Fibroblast of skin of left quadriceps (primary cell): ENCODE data around the gene C5orf47.

Experiments used
- DNase-seq, 2 experiments: peaks; one replicate each; pipeline ENCODE4 v3.0.0-alpha.2; 2013; ENCODE audit warnings: low read depth in 2 of 2

Gene C5orf47

GRCh38 chr5:173970878-173971650, 17.9 kb upstream of the C5orf47 start:
- DNase-seq, result no peak

DNA sequence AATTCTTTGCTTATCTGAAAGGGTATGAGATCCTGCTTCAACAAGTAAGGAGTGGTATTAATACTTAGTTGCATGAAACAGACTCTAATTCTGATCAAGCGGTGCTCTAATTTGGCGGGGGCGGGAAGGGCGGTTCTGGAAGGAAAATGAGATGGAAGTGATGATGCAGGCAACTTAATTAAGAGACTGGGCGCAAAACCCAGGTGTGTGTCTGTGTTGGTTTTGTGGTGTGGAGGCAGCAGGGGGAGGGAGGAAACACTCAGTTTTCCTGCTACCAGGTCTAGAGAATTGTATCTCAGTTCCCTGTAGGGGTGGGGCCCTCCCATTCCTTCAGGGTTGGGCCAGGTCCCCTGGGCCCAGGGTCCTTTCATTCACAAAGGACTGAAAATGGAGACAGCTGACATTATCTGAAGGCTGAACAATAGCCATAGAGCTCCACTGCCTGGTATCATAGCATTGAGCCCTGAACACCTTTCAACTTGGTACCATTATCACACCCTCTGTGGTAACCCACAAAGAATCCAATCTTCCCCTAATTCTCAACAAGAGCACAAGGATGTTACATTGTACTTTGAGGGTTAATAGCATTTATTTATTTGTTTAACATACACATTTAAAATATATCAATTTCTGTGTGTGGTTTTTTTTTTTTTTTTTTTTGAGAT, 17.2 kb upstream of the C5orf47 start:
- DNase-seq, result no peak

DNA sequence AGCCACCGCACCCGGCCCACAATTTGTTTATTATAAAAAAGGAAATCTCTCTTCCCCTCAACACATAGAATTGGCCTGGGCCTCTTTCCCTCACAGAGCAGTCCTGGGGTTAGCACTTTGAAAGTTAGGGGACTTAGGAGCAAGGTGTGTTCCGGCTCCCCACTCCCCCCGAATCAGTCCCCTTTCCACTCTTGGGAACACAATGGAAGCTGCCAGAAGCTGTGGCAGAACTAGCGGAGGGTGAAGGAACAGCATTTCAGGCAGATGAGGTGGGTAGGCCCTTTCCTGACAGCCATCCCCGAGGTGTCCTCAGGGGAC, 16.4 kb upstream of the C5orf47 start:
- no peak for DNase-seq

DNA sequence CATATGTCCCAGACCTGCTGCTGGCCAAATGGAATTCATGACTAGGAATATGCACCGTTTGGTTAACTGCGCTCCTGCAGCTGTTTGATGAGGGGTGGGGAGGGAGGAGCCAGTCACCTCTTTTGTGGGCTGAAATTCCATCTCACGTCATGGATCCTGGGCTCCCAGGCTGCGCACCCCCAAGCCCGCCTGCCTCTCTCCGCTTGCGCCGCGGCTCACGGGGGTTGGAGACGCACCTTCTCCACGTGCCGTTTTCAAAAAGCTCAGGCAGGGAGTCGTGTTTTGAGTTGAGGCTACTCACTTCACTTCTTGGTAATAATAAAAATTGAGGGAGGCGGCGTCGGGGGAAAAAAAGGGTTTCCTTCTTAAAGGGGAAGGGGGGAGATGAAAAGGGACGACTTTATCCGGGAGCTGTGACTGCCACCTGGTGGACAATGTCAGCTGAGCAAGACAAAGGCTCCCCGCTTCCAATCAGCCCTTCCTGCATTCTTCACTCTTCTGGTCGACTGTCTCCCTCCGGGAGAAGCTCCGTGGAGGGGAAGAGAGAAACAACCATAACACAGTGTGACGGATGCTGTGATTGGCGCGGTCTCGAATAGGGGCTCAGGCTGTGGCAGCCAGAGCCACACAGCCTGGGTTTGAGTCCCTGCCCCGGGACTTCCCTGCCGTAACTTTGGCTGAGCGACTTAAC, 15.9 kb upstream of the C5orf47 start:
- peak; percentile 51 to 60 for DNase-seq

DNA sequence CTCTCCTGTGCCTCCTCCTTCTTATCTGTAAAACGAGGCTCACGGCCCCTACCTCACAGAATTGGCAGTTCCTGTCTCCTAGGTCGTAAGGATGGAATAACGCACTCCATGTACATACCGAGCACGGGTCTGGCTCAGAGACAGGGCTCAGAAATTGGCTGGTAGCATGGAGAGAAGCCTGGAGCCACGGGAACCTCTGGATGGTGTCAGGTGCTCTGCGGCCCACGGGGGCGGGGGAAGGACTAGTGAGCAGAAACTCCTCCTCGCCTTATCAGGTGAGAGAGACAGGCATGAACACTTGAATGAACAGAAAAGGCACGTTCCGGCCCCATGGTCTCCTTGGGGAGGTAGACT, 15.4 kb upstream of the C5orf47 start:
- DNase-seq, result no peak

DNA sequence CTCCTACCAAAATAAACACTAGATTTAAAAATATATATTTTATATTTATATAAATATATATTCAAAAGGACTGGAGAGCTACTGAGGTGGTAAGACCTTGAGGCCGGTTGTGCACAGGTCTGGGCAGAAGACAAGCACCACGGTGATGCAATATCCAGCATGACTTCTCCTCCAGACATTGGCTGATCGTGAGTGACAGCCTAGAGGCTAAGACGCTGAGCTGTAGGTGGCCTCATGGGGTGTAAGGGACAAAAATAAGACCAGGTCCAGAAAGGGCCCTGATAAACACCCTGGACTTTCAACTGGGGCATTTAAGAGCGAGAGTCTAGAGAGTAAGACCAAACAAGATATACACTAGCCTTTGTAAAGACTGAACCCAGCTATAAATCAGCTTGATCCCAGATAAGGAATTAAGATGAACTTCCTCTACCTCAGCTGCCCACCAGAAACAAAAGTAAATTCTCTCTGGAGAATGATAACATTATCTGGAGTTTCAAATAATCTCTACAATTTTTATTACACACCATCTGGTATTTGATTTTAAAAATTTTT, 14.2 kb upstream of the C5orf47 start:
- no peak for DNase-seq

DNA sequence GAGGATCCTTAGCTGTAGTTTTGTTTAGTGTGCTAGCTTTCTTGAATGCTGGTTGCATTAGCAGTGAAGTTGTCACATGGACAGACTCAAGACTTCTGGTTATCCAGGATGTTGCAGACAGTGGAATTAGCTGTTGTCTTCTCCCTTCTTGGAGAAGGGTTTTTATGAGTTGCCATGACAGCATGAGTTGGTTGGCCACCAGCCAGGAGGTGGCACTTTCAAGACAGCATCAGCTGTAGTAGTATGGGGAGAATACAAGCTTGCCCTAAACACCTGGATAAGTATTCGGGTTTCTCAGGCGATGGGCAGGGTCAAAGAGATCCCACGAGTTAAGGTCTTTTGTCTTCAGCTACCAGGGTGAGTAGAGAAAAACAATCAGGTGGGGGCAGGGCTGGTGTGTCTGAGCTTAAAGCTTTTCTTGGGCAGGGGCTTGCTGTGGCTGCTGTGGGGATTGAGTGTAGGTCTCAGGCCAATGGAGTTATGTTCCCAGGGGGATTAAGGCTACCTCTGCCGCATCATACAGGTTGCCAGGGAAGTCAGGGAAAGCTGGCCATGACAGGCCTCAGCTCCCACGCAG, 7.7 kb upstream of the C5orf47 start:
- DNase-seq, result no peak

DNA sequence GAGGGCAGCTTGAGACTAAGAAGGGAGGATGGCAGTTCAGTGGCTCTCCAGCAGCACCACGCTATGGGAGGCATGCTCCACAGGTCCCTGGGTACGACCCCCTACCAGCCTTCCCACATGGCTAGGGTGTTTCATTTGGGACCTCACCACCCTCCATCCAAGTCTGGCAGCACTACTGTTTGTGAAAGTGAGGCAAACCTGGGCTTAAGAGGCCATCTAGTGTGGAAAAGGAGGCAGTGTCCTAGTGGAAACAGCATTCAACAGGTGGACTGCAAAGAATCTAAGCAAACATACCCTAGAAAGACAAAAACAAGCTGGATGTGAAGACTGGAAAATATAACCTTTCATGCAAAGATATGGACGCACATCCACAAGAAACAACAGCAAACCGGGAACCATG, 4.8 kb upstream of the C5orf47 start:
- DNase-seq, result no peak

GRCh38 chr5:173989432-173990082, 587 bp downstream of the C5orf47 start:
- no peak for DNase-seq

DNA sequence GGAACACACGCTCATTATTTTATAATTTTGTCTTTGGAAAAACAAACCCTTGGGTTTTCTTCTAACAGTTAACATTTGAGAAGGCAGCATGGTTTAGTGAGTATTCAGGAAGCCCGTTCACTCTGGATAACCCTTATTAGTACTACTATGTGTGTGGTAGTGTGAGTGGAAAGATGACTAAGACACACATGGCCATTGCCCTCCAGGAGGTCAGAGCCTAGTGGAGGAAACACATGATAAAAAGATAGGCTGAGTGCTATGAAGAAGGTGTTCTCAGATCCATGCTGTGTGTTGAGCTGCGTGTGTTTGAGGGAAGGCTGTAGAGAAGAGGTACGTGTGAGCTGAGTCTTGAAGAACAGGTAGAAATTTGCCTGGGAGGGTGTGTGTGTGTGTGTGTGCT, 8.4 kb downstream of the C5orf47 start:
- DNase-seq, result no peak

DNA sequence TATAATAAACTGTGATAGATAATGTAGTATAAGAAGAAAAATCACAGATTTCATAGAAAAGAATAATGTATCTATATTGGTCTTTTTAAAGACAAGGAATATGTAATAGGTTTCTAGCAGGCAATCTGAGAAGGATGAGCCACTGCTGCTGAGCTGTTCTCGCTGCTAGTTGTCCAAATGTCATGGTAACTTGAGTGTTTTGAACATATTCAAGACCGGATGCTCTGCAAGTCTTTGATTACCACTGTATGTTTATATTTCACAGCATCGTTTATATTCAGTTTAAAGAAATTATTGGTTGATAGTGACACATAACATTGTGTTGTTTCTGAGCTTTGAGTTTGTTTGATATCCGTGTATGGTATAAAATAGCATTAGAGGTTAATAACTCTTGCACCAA, 9.6 kb downstream of the C5orf47 start:
- no peak for DNase-seq

- DNase-seq, result no peak
Observed at GRCh38 chr5:174000076-174000475, 11.1 kb downstream of the C5orf47 start.

DNA sequence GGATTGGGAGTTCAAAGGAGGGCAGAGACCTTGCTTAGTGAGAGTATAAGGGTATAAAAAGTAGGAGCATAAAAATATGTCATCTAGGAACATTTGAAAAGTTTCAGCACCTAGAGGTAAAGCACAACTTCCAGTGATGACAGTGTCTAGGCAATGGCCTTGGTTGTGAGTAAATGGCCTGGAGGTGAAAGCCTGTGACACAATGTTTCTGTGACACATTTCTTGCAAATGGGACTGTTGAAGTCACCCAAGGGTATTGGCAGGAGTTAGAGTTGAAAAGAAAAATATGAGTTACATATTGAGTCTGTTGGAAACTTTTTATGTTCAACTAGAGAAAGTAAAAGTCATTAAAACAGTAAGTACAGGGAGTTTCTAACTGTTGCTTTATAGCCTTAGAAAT, 14.8 kb downstream of the C5orf47 start:
- DNase-seq, result no peak

GRCh38 chr5:174008922-174009321, 20.0 kb downstream of the C5orf47 start:
- DNase-seq, result no peak

DNA sequence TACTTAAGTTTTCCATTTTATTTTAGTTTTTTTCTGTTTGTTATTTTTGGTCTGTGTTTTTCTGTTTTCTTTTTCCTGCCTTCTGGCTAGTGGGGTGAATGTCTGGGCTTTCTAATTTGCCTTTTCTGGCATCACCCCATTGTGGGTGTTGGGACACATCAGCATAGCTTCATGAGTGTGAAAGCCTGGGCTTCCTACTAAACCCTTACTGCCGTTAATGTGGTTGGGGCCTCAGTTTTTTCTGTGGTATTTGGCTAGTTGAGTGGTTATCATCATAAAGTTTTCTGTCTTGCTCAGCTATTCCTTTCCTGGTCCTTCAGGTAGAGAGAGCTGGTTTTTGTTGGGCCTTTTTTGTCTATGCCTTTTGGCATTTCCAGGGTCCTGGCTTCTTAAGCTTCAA, 21.4 kb downstream of the C5orf47 start:
- no peak for DNase-seq

- no peak for DNase-seq
Observed at GRCh38 chr5:174011441-174011840, 22.5 kb downstream of the C5orf47 start.

DNA sequence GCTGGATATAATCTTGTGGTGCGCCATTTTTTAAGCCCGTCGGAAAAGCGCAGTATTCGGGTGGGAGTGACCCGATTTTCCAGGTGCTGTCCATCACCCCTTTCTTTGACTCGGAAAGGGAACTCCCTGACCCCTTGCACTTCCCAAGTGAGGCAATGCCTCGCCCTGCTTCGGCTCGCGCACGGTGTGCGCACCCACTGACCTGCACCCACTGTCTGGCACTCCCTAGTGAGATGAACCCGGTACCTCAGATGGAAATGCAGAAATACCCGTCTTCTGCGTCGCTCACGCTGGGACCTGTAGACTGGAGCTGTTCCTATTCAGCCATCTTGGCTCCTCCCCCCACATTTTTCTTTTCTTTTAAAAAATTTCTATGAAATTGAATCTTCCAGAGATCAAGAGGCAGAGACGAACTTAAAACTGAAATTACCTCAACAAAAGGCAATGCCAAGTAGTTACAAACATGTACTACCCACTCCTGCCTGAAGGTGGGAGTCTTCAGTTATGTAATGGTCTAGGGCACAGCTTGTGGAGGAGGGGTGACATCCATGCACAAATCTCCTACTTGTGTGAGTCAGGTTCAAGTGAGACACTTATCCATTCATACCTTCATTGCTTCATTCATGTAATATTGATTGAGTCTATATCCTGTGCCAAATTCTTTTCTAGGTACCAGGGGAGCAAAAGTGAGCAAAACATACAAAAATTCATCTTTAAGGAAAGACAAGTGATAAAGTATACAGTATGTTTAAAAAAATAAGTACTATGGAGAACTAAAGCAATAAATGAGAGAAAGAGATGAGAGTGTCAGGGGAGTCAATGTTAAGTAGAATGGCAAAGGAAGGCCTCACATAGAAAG, 31.3 kb downstream of the C5orf47 start:
- DNase-seq, result peak in 1 of 2 experiments; percentile 2

DNA sequence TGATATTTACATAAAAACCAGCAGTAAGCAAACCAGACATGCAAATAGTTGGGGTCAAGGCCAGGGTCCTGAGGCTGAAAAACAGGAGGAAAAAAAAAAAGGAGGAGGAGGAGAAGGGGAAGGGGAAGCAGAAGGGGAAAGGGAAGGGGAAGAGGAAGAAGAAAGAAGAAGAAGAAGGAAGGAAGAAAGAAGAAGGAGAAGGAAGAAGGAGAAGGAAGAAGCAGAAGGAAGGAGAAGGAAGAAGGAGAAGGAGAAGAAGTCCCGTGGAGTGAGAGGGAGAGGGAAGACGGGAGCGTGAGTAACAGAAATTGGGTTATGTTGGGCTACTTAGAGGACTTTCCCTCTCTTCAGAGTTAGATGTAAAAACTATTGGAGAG, 31.9 kb downstream of the C5orf47 start:
- DNase-seq, result no peak

DNA sequence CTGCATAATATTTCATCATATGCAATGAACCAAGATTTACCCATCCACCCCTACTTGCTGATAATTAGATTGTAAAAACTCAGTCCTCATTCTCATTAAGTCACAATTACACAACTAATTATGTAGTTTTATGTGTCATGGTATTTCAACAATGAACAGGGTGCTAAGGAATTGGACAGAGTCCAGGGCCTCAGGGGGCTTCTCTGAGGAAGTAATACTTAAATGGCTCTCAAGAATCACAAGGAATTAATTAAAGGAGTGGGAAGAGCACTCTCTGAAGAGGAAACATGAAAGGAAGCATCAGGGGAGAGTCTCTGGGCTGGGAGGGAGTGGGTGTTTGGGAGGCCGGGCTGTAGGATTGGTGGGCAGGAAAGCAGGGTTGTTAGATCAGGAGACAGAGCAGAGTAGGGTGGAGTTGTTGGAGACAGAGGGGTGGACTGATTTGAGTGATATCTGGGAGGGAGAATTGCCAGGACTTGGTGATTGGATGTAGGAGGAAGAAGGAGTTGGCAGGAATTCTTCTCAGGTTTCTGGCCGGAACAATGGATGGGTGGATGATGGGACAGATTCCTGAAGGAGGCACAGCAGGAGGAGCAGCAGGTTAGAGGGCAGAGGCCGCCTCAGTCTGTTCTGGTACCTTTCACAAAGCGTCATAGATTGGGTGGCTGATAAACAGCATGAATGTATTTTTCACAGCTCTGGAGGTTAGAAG, 33.6 kb downstream of the C5orf47 start:
- DNase-seq, result no peak

- no peak for DNase-seq
Observed at GRCh38 chr5:174030286-174030685, 41.3 kb downstream of the C5orf47 start.
